Endothelial cell of umbilical vein (primary cell): ENCODE results near the gene POLR2E. TPM values are rescaled to one million over a fixed set of nuclear protein-coding genes. Genes with fewer than 3 reads are reported as not detected.

Source experiments
- BruUV-seq: library from RNA; stranded (reverse); fragments of 400-500 nt; replicated peaks from 2 replicates; lab custom pipeline; 2021; lab: Mats Ljungman, UMichigan
- CTCF ChIA-PET: fragments of 300-600, 350-600 bp; sonication (Branson Sonifier 250); formaldehyde crosslinking; loops from one replicate; lab custom pipeline; 2021; ENCODE audit warnings: antibody characterized with exemption, inconsistent platforms; lab: Charles Lee
- POLR2A ChIA-PET: fragments of 300-600, 350-600 bp; sonication (Branson Sonifier 250); formaldehyde crosslinking; loops from one replicate; lab custom pipeline; 2021; ENCODE audit warnings: antibody characterized with exemption, inconsistent platforms; lab: Charles Lee
- DNase-seq: peaks from one replicate; pipeline ENCODE4 v3.0.0-alpha.2; 2011; ENCODE audit warnings: low read depth, low spot score
- FAIRE-seq: peaks from 2 replicates; lab custom pipeline; 2011; peaks lifted over from hg19 to GRCh38; lab: Jason Lieb, UNC
- H2AFZ ChIP-seq: 2 replicates; pipeline ENCODE4 v1.6.0; 2012; ENCODE audit warnings: low read depth, low read length, control low read depth, inconsistent platforms
- H3K27ac ChIP-seq: 2 replicates; pipeline ENCODE4 v1.5.1; 2011; ENCODE audit warnings: low read depth, mild to moderate bottlenecking, control low read depth, low read length, moderate library complexity; ENCODE audit not compliant: insufficient read depth
- H3K27me3 ChIP-seq, 2 experiments: 2 replicates each; pipeline versions ENCODE4 v1.6.0 to v1.6.1; 2011; ENCODE audit warnings: low read length in 2 of 2, mixed read lengths in 1 of 2; ENCODE audit not compliant: control insufficient read depth in 2 of 2, insufficient read depth in 2 of 2
- H3K36me3 ChIP-seq, 2 experiments: 2 replicates in 1 of 2; 3 replicates in 1 of 2; pipeline ENCODE4 v1.5.1; 2011; ENCODE audit warnings: low read length in 2 of 2, mild to moderate bottlenecking in 1 of 2, moderate library complexity in 1 of 2; ENCODE audit not compliant: control insufficient read depth in 2 of 2, insufficient read depth in 2 of 2; ENCODE audit errors: extremely low read depth in 1 of 2
- H3K4me1 ChIP-seq: 3 replicates; pipeline ENCODE4 v1.5.1; 2011; ENCODE audit warnings: mild to moderate bottlenecking, low read length; ENCODE audit not compliant: control insufficient read depth, insufficient read depth; ENCODE audit errors: extremely low read depth
- H3K4me2 ChIP-seq: 2 replicates; pipeline ENCODE4 v1.6.1; 2011; ENCODE audit warnings: low read length, control low read depth, mixed read lengths; ENCODE audit not compliant: insufficient read depth
- H3K4me3 ChIP-seq, 3 experiments: fragments of 200-600 bp in 1 of 3; sonication (generic), shearing (Covaris generic) in 1 of 3; replicated peaks in 1 of 3; 2 replicates each; pipeline ENCODE4 v1.5.1; 2011 to 2016; ENCODE audit warnings: control low read depth in 3 of 3, low read length in 3 of 3, mild to moderate bottlenecking in 2 of 3, inconsistent platforms in 1 of 3, low read depth in 1 of 3, moderate library complexity in 1 of 3; ENCODE audit not compliant: insufficient read depth in 1 of 3
- H3K79me2 ChIP-seq: 2 replicates; pipeline ENCODE4 v1.6.0; 2012; ENCODE audit warnings: low read length, inconsistent platforms; ENCODE audit not compliant: control insufficient read depth, insufficient read depth
- H3K9ac ChIP-seq: replicated peaks from 2 replicates; pipeline ENCODE3; 2011; ENCODE audit warnings: low read length, control low read depth; ENCODE audit not compliant: insufficient read depth; ENCODE audit errors: extremely low read depth
- H3K9me1 ChIP-seq: replicated peaks from 3 replicates; pipeline ENCODE4 v1.6.0; 2011; ENCODE audit warnings: mild to moderate bottlenecking, low read length; ENCODE audit not compliant: control insufficient read depth, insufficient read depth; ENCODE audit errors: extremely low read depth
- H3K9me3 ChIP-seq: replicated peaks from 2 replicates; pipeline ENCODE4 v1.5.1; 2012; ENCODE audit warnings: low read length, inconsistent platforms; ENCODE audit not compliant: control insufficient read depth, insufficient read depth
- H4K20me1 ChIP-seq: replicated peaks from 2 replicates; pipeline ENCODE3; 2011; ENCODE audit warnings: mild to moderate bottlenecking, low read length; ENCODE audit not compliant: control insufficient read depth, insufficient read depth; ENCODE audit errors: extremely low read depth
- EZH2 ChIP-seq: IDR thresholded peaks from 2 replicates; pipeline ENCODE4 v1.6.1; 2012; ENCODE audit warnings: borderline replicate concordance, low read depth, mild to moderate bottlenecking, moderate library complexity, low read length, inconsistent platforms; ENCODE audit not compliant: severe bottlenecking
- FOS ChIP-seq: IDR thresholded peaks from 2 replicates; pipeline ENCODE4 v1.6.1; 2011; ENCODE audit warnings: mild to moderate bottlenecking, low read length, moderate library complexity, borderline replicate concordance; ENCODE audit not compliant: insufficient read depth
- GATA2 ChIP-seq: IDR thresholded peaks from 2 replicates; pipeline ENCODE4 v1.7.0; 2011; ENCODE audit warnings: low read depth, mild to moderate bottlenecking, moderate library complexity, mixed read lengths, low read length; ENCODE audit not compliant: insufficient read length, insufficient read depth
- JUN ChIP-seq: IDR thresholded peaks from 2 replicates; pipeline ENCODE4 v1.6.1; 2011; ENCODE audit warnings: borderline replicate concordance, low read depth; ENCODE audit not compliant: insufficient read length, insufficient read depth
- MYC ChIP-seq: IDR thresholded peaks from one replicate; pipeline ENCODE4 v1.6.1; 2011; ENCODE audit warnings: mild to moderate bottlenecking, low read depth, low read length
- POLR2A ChIP-seq: IDR thresholded peaks from 2 replicates; pipeline ENCODE4 v1.6.1; 2012; ENCODE audit warnings: low read depth, mild to moderate bottlenecking, control low read depth, low read length
- POLR2AphosphoS5 ChIP-seq: IDR thresholded peaks from 2 replicates; pipeline ENCODE4 v1.6.1; 2012; ENCODE audit warnings: low read depth, mild to moderate bottlenecking, control low read depth, low read length, moderate library complexity; ENCODE audit not compliant: insufficient read depth
- dilution Hi-C: fragments of 300-500 bp; cut with MboI; formaldehyde crosslinking; loops from one replicate; pipeline ENCODE4 v1.15.0; 2019; ENCODE audit warnings: low sequenced_read_pairs; ENCODE audit not compliant: extremely low pct_ligation_motif_present
- intact Hi-C: fragments of 100-400 bp; cut with micrococcal nuclease; formaldehyde crosslinking; loops from one replicate; pipeline ENCODE4 v1.10.0; 2022
- polyA plus RNA-seq, 4 experiments: library from polyadenylated mRNA; depleted of rRNA in 3 of 4; stranded (reverse) in 3 of 4; unstranded in 1 of 4; fragments of >200 nt; gene quantifications; 2 replicates each; pipeline versions ENCODE4 v1.2.1 to v1.2.3, GENCODE V29; 2011 to 2012; ENCODE audit warnings: missing spikeins in 1 of 4
- total RNA-seq: library from RNA; stranded (reverse); gene quantifications from 2 replicates; pipeline ENCODE4 v1.2.3, GENCODE V29; 2021
- TF ChIP-seq, protein P1 (sequence below), 2 donors: IDR thresholded peaks; 1 replicate in 1 of 2; 2 replicates in 1 of 2; pipeline ENCODE4 v1.5.1; 2011; ENCODE audit warnings: low read length in 2 of 2, mild to moderate bottlenecking in 2 of 2, moderate library complexity in 2 of 2, control low read depth in 1 of 2, inconsistent platforms in 1 of 2, low read depth in 1 of 2; ENCODE audit not compliant: insufficient read depth in 1 of 2; ENCODE audit errors: extremely low read depth in 1 of 2
- TF ChIP-seq, protein P2 (sequence below): IDR thresholded peaks from 2 replicates; pipeline ENCODE4 v1.6.1; 2011; ENCODE audit not compliant: insufficient read depth, insufficient read length

The POLR2E gene
- total and polyA plus RNA-seq, 2 donors (not counting 3 experiments of a cell fraction or from before 2014, with no cell fraction given), result 272 to 344 TPM

DNA sequence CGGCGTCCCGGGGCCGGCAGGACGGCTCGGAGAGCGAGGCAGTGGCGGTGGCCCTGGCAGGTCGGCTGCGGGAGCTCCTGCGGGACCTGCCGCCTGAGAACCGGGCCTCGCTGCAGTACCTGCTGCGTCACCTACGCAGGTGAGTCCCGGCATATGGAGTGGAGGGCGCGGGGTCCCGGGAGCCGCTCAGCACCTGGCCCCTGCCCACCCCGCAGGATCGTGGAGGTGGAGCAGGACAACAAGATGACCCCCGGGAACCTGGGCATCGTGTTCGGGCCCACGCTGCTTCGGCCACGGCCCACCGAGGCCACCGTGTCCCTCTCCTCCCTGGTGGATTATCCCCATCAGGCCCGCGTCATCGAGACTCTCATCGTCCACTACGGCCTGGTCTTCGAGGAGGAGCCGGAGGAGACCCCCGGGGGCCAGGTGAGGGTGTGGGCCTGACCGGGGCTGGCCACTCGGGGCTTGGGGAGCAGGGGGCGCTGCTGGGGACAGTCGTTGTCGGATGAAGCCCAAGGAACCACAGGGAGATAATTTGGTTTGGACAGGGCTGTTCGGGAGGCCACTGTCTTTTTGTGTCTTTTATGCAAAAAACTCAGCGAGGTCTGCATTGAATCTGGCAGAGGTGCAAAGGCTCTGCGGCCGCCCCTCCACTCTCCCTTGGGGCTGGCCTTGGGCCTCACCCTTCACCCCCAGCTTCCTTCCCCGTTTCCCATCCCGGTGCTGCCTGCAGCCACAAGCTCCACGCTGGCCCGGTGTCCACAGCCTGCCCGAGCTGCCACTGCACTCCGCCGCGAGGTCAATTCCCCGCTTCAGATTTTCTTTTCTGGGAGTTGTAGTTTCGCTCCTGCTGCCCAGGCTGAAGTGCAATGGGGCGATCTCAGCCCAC, 12.0 kb downstream of the POLR2E start:
- Histone ChIP-seq H3K9me3 (no peaks in the 10 kb centered on the region), H3K27me3 (no peaks in the 10 kb centered on the region), H4K20me1 (no peaks in the 10 kb centered on the region), H3K9me1 (no peaks in the 10 kb centered on the region), H3K4me3 (no peak overlapping the region), H3K79me2 (no peaks in the 10 kb centered on the region), H3K9ac (no peak overlapping the region), H2AFZ (no peak overlapping the region), H3K36me3 (peaks cover 3 to 5% of the 10 kb centered on the region in 2 experiments), H3K27ac (no peak overlapping the region), H3K4me2 (no peak overlapping the region), H3K4me1 (no peaks in the 10 kb centered on the region)
- no TSS peak for BruUV-seq
- ChIA-PET POLR2A (interaction anchor here (0.8 to 1.0 kb wide), 2 partner anchors 21 to 55 kb away, joined by 3 to 5 read pairs; partner anchors contain the start of gene GPX4), CTCF (interaction anchor here (1.2 to 3.7 kb wide), 3 partner anchors 10 to 30 kb away, joined by 3 to 14 read pairs (median 7); no protein-coding TSS in a partner anchor)
- intact Hi-C loops, result no loop called here
- FAIRE-seq (no peak), DNase-seq (no peak)
- dilution Hi-C loops, result no loop called here
- TF ChIP-seq GATA2 (no peak), MYC (no peak), POLR2A (peak; percentile 18)

DNA sequence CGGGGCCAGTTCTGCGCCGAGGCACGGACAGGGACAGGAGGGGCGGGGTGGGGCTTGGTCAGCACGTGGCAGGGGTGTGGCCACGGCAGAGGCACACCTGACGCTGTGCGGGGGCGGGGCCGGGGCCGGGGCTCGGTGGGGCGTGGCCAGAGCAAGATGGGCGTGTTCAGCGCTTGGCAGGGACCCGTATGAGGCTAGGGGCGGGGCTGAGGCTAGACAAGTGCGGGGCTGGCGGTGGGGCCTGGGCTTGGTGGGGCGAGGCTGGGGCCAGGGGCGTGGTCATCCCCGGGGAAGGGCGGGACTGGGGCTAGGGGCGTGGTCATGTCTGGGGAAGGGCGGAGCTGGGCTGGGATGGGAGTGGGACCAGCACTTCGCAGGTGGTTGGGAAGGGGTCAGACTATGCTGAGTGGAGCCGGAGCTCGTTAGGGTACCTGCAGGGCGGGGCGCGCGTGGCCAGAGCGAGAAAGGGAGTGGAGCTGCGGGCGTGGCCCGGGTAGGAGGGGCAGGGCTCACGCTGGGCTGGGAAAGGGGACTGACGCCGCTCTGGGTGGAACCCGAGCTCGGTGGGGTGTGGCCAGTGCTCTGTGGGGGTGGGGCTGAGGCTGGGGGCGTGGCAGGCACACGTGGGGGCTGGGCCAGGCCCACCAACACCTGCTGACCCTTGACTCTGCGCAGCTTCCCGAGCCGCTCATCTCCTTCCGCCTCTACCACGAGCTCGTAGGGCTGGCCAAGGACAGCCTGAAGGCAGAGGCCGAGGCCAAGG, 12.8 kb downstream of the POLR2E start:
- Histone ChIP-seq H3K9me3 (no peaks in the 10 kb centered on the region), H3K4me3 (peak overlapping the region in 1 of 3 experiments; percentile 3), H3K4me1 (no peaks in the 10 kb centered on the region), H2AFZ (peak overlapping the region; percentile 35), H3K79me2 (no peaks in the 10 kb centered on the region), H3K4me2 (no peak overlapping the region), H3K36me3 (no peaks in the 10 kb centered on the region), H3K9ac (no peak overlapping the region), H3K27me3 (no peaks in the 10 kb centered on the region), H3K9me1 (no peaks in the 10 kb centered on the region), H3K27ac (no peak overlapping the region), H4K20me1 (no peaks in the 10 kb centered on the region)
- TF ChIP-seq GATA2 (no peak), POLR2A (no peak), JUN (no peak), POLR2AphosphoS5 (no peak), EZH2 (no peak), MYC (no peak), FOS (no peak)
- TF ChIP-seq, protein P1, sequence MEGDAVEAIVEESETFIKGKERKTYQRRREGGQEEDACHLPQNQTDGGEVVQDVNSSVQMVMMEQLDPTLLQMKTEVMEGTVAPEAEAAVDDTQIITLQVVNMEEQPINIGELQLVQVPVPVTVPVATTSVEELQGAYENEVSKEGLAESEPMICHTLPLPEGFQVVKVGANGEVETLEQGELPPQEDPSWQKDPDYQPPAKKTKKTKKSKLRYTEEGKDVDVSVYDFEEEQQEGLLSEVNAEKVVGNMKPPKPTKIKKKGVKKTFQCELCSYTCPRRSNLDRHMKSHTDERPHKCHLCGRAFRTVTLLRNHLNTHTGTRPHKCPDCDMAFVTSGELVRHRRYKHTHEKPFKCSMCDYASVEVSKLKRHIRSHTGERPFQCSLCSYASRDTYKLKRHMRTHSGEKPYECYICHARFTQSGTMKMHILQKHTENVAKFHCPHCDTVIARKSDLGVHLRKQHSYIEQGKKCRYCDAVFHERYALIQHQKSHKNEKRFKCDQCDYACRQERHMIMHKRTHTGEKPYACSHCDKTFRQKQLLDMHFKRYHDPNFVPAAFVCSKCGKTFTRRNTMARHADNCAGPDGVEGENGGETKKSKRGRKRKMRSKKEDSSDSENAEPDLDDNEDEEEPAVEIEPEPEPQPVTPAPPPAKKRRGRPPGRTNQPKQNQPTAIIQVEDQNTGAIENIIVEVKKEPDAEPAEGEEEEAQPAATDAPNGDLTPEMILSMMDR (IDR thresholded peaks at IDR 0.05; ENCODE audit: extremely low read depth in 1 of 2, insufficient read depth in 1 of 2, low read depth in 1 of 2, low read length in 2 of 2), result no peak
- TF ChIP-seq, protein P2, sequence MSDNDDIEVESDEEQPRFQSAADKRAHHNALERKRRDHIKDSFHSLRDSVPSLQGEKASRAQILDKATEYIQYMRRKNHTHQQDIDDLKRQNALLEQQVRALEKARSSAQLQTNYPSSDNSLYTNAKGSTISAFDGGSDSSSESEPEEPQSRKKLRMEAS, result no peak
- dilution Hi-C loops (no loop called here), intact Hi-C loops (no loop called here)
- peak; percentile 72 for FAIRE-seq
- POLR2A ChIA-PET, result interaction anchor here (0.8 to 1.0 kb wide), 2 partner anchors 22 to 54 kb away, joined by 3 to 5 read pairs; partner anchors contain the start of gene GPX4
- DNase-seq, result peak; percentile 40
- BruUV-seq, result no TSS peak
- CTCF ChIA-PET, result interaction anchor here (1.0 to 3.7 kb wide), 5 partner anchors 11 to 113 kb away, joined by 3 to 14 read pairs (median 4); no protein-coding TSS in a partner anchor
